Left lung (tissue), 10 donors: ENCODE results near the gene PAPSS2. TPM values are rescaled to one million over a fixed set of nuclear protein-coding genes. Genes with fewer than 3 reads are reported as not detected.
A peak's percentile ranks its signal among the peaks of the same experiment; 100 is the strongest.
"Not testable (repeated sequence)": the region's sequence is repeated elsewhere in the genome, so short reads cannot be mapped to it uniquely, and the experiment has no call there.

Source experiments
- ATAC-seq: fragments of 200-7000 bp; cut with Tn5 transposase; one replicate; pipeline ENCODE4 v1.9.1; 2020; ENCODE audit warnings: moderate library complexity
- DNase-seq, 4 donors: peaks; one replicate each; pipeline ENCODE4 v3.0.0-alpha.2; 2013 to 2020
- H3K27ac ChIP-seq, 2 donors: fragments of 200-600 bp; sonication (generic) in 1 of 2; one replicate each; pipeline versions ENCODE4 v1.5.0 to v1.8.0; 2020 to 2021
- H3K27me3 ChIP-seq, 2 donors: fragments of 200-600 bp; sonication (generic) in 1 of 2; one replicate each; pipeline versions ENCODE4 v1.5.0 to v1.8.0; 2020 to 2021
- H3K36me3 ChIP-seq, 2 donors: fragments of 200-600 bp; sonication (generic) in 1 of 2; one replicate each; pipeline versions ENCODE4 v1.5.0 to v1.8.0; 2020 to 2021
- H3K4me1 ChIP-seq, 2 donors: fragments of 200-600 bp; one replicate each; pipeline ENCODE4 v1.8.0; 2021
- H3K4me3 ChIP-seq, 2 donors: fragments of 200-600 bp; sonication (generic) in 1 of 2; one replicate each; pipeline versions ENCODE4 v1.5.0 to v1.8.0; 2020 to 2021; ENCODE audit warnings: mild to moderate bottlenecking in 1 of 2
- H3K9me3 ChIP-seq, 2 donors: fragments of 200-600 bp; sonication (generic) in 1 of 2; one replicate each; pipeline versions ENCODE4 v1.5.0 to v1.8.0; 2020 to 2021
- intact Hi-C, 2 donors: fragments of 100-400 bp; cut with DNase I; formaldehyde crosslinking; loops; one replicate each; pipeline versions ENCODE4 v1.11.2 to v1.14.2; 2022
- polyA plus RNA-seq, 6 donors: library from polyadenylated mRNA; unstranded; fragments of 120-200 nt; gene quantifications; one replicate each; pipeline ENCODE4 v1.2.1, GENCODE V29; 2013; ENCODE audit not compliant: insufficient read length in 6 of 6
- total RNA-seq, 2 donors: library from RNA; stranded (reverse); fragmentation: NEBNext Ultra II Directional; extraction: Animal tissue kit (Norgen Biotek cat#: 25700); gene quantifications; one replicate each; pipeline ENCODE4 v1.2.1, GENCODE V29; 2021
- TF ChIP-seq, protein P1 (sequence below), 2 donors: fragments of 200-600 bp; sonication (generic) in 1 of 2; IDR thresholded peaks; one replicate each; pipeline versions ENCODE4 v1.5.0 to v1.8.0; 2021; ENCODE audit warnings: antibody characterized with exemption in 2 of 2
- donor health status: DM: no; HTN: yes; CAD: no.
- donor health status: DM: no; HTN: no; CAD: no.

The PAPSS2 gene
- total and polyA plus RNA-seq, 8 donors: 49.0 to 183 (median 58.0) TPM

DNA sequence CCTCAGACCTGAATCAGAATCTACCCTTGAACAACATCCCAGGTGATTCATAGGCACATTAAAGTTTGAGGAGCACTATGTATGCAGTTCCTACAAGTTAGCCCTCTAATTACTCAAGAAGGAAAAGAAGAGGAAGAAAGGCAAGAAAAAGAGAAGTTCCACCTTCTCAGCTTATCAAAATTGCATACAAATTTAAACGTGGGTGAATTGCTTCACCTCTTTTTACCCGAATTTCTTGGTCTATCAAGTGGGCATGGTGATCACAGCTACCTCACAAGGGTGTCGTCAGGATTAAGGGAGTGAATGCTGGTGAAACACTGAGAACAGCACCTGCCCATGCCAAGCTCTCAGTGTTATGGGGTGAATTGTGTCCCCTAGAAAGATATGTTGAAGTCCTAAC, 43.8 kb upstream of the PAPSS2 start:
- Histone ChIP-seq H3K27me3 (no peaks in the 10 kb centered on the region), H3K4me1 (peaks cover 0 to 8% of the 10 kb centered on the region in 2 donors), H3K9me3 (no peaks in the 10 kb centered on the region), H3K4me3 (no peak overlapping the region), H3K27ac (no peak overlapping the region), H3K36me3 (no peaks in the 10 kb centered on the region)
- TF ChIP-seq, protein P1, sequence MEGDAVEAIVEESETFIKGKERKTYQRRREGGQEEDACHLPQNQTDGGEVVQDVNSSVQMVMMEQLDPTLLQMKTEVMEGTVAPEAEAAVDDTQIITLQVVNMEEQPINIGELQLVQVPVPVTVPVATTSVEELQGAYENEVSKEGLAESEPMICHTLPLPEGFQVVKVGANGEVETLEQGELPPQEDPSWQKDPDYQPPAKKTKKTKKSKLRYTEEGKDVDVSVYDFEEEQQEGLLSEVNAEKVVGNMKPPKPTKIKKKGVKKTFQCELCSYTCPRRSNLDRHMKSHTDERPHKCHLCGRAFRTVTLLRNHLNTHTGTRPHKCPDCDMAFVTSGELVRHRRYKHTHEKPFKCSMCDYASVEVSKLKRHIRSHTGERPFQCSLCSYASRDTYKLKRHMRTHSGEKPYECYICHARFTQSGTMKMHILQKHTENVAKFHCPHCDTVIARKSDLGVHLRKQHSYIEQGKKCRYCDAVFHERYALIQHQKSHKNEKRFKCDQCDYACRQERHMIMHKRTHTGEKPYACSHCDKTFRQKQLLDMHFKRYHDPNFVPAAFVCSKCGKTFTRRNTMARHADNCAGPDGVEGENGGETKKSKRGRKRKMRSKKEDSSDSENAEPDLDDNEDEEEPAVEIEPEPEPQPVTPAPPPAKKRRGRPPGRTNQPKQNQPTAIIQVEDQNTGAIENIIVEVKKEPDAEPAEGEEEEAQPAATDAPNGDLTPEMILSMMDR (IDR thresholded peaks at IDR 0.05): no peak
- DNase-seq (no peak), ATAC-seq (no peak)
- intact Hi-C loops: no loop called here

DNA sequence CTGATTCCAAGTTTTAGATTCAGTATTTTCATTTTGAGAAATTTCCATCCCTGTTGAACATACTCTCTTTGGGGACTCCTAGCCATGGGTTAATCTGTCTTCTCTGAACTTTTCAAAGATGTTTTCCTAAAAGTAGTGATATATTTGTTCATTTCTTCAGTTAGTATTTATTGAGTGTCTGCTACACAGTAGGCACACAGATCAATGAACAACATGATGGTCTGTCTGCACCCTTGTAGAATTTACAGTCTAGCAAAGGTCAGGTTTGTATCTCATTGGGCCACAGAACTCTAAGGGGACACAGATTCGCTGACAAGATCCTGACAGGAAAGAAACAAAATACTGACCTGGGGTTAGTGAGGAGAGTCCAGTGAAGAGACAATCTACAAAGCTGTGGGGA, 42.2 kb upstream of the PAPSS2 start:
- Histone ChIP-seq H3K9me3 (no peaks in the 10 kb centered on the region), H3K36me3 (no peaks in the 10 kb centered on the region), H3K4me1 (peaks cover 0 to 8% of the 10 kb centered on the region in 2 donors), H3K27ac (no peak overlapping the region), H3K4me3 (no peak overlapping the region), H3K27me3 (no peaks in the 10 kb centered on the region)
- ATAC-seq (no peak), DNase-seq (no peak)
- intact Hi-C loops: no loop called here
- TF ChIP-seq, protein P1 (IDR thresholded peaks at IDR 0.05): no peak

DNA sequence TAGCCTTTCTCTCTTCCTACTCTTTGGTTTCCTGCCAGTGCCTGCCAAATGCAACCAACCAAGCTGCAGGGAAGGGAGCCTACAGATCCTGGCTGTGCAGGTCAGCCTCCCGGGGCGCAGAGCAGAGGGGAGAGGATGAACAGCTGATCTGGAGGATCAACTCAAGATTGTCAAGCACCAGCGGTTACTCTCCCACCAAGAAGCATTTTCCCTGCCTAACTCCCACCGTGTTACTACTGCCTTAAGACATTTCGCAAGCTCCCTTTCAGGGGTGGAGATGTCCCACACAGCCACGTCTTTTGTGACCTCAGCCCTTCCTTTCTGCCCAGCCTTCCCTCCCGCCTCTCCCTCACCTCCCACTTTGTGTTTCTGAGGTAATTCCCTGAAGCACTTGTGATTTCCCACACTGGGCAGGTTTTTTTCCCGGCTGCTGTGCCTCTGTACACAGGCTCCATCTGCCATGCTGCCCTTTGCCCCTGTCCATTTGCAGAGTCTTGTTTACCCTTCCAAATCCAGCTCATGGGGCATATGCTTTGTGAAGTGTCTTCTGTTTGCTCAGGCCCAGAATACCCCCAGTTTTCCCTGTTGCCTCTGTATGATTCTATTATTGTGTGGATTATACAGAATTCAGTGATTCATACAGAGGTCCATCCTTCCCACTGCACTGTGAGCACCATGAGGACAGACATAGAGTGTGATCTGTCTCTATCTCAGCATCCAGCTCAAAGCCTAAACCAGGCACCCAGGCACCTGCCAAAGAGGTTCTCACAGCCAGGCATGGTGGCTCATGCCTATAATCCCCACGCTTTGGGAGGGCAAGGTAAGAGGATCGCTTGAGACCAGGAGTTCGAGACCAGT, 40.9 kb upstream of the PAPSS2 start:
- peaks cover 0 to 8% of the 10 kb centered on the region in 2 donors for H3K4me1 ChIP-seq
- peak overlapping the region; percentile 20 to 57 for H3K27ac ChIP-seq
- no peaks in the 10 kb centered on the region for H3K36me3 ChIP-seq
- DNase-seq: peak in 2 of 4 donors; percentile 64 to 66
- ATAC-seq: peak; percentile 78
- intact Hi-C loops: no loop called here
- no peak overlapping the region for H3K4me3 ChIP-seq
- TF ChIP-seq, protein P1 (IDR thresholded peaks at IDR 0.05): no peak
- no peaks in the 10 kb centered on the region for H3K9me3 ChIP-seq
- H3K27me3 ChIP-seq: no peaks in the 10 kb centered on the region

DNA sequence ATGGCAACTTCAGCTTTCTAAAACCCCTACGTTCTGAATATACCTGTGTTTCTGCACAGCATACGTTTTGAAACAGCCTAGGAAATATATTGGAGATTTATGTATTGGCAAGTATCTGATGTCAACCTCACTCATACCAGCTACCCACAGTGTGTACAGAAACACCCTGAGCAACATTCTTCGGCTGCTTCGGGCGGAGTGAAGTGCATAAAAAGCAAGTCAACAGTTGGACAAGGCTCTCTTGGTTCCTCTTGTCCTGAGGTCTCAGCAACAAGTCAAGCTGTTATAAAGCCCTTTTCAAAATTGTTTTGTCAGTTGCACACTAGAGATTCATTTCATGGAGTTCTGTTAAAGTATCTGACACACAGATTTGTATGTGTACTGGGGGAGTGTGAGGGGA, 40.0 kb upstream of the PAPSS2 start:
- Histone ChIP-seq H3K9me3 (no peaks in the 10 kb centered on the region), H3K27me3 (no peaks in the 10 kb centered on the region), H3K4me3 (no peak overlapping the region), H3K4me1 (peaks cover 0 to 8% of the 10 kb centered on the region in 2 donors), H3K27ac (peak overlapping the region; percentile 20 to 57), H3K36me3 (no peaks in the 10 kb centered on the region)
- ATAC-seq (peak; percentile 89), DNase-seq (peak in 1 of 4 donors; percentile 58)
- TF ChIP-seq, protein P1 (IDR thresholded peaks at IDR 0.05): no peak
- intact Hi-C loops: no loop called here

DNA sequence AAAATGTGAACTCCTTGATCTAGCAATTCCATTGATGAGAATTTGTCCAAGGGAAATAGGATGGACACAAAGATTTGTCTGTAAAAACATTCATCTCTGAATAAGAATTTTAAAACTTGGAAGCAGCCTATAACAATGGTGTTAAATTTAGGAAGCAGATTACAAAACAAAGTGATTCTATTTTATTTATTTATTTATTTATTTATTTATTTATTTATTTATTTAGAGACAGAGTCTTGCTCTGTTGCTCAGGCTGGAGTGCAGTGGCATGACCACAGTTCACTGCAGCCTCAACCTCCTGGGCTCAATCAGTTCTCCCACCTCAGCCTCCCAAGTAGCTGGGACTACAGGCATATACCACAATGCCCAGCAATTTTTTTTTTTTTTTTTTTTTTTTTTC, 38.2 kb upstream of the PAPSS2 start:
- ATAC-seq, H3K36me3 ChIP-seq, H3K9me3 ChIP-seq, H3K27me3 ChIP-seq, intact Hi-C loops, H3K4me1 ChIP-seq, H3K4me3 ChIP-seq, H3K27ac ChIP-seq, DNase-seq: not testable (repeated sequence)
